ENCODE data around the gene SEC16A.

GRCh38 chr9:136424750-136425362, 58.0 kb downstream of the SEC16A start:
- no peak for TF ChIP-seq GATA2 (IDR thresholded peaks at IDR 0.05; ENCODE audit: low read depth, low read length)
- TF ChIP-seq GATA3 (IDR thresholded peaks at IDR 0.05; ENCODE audit: low read depth, low read length): no peak

Data from SH-SY5Y (cell line).